ENCODE measurements around the gene LCN1. TPM values are rescaled to one million over a fixed set of nuclear protein-coding genes. Genes with fewer than 3 reads are reported as not detected.

LCN1 gene
- not detected for total RNA-seq (ENCODE audit: unreplicated experiment)
- long read RNA-seq, result 0 reads

- Mint-ChIP-seq H3K27me3 (ENCODE audit: unreplicated experiment) (peaks cover 9% of the 10 kb centered on the region), H3K4me3 (ENCODE audit: unreplicated experiment) (no peak within 1 kb of the TSS), H3K36me3 (ENCODE audit: unreplicated experiment) (peaks cover 8% of the 10 kb centered on the region), H3K27ac (ENCODE audit: unreplicated experiment) (no peak within 1 kb of the TSS), H3K9me3 (ENCODE audit: unreplicated experiment) (peaks cover 5% of the 10 kb centered on the region), H3K4me1 (ENCODE audit: low read depth, unreplicated experiment) (no peaks in the 10 kb centered on the region)
- TF ChIP-seq, protein P1, sequence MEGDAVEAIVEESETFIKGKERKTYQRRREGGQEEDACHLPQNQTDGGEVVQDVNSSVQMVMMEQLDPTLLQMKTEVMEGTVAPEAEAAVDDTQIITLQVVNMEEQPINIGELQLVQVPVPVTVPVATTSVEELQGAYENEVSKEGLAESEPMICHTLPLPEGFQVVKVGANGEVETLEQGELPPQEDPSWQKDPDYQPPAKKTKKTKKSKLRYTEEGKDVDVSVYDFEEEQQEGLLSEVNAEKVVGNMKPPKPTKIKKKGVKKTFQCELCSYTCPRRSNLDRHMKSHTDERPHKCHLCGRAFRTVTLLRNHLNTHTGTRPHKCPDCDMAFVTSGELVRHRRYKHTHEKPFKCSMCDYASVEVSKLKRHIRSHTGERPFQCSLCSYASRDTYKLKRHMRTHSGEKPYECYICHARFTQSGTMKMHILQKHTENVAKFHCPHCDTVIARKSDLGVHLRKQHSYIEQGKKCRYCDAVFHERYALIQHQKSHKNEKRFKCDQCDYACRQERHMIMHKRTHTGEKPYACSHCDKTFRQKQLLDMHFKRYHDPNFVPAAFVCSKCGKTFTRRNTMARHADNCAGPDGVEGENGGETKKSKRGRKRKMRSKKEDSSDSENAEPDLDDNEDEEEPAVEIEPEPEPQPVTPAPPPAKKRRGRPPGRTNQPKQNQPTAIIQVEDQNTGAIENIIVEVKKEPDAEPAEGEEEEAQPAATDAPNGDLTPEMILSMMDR (IDR thresholded peaks at IDR 0.05; ENCODE audit: partially characterized antibody, unreplicated experiment), result no peak
- peak; percentile 17 for DNase-seq
These were observed at the start of gene LCN1 for GRCh38 chr9:135520916-135521607. LCN1 (plus strand) TSS chr9:135521440; CDS start chr9:135521498, 58 bp downstream.

DNA sequence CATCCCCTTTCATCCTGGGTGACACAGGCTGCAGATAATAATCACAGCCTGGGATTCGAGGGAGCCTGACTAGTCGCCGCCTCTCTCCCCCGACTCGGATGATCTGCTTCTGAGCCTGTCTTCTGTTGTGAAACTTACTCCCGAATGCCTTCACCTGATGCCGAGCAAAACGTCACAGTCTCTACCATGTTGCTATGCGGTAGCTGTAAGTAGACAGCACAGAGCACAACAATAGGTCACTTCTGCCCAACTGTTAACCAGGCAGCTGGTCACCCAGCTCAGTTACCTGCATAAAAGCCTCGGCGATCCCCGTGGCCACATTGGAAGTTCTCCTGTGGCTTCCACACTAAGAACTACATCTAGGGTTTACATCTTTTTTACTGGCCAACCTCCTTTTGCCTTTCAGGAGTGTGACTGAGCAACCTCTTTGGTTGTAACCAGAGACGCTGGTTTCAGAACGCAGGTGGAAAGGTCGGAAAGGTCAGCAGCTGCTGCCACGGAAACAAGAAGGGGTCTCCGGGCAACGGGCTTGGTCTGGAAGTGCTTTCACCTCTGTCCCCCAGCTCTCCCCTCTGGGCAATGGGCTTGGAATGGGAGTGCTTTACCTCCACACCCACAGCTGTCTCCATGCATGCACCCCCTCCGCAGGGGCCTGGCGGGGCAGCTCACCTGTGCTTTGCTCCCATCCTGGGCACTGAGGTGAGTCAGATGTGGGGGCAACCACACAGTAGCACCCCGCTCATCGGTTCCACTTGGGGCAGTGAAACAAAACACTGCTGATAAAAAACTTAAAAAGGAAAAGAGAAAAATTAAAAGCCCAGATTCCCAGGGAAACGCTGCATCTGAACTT, 49.2 kb upstream of the LCN1 start:
- H3K27ac Mint-ChIP-seq (ENCODE audit: unreplicated experiment), result peak overlapping the region; percentile 82
- peaks cover 14% of the 10 kb centered on the region for H3K27me3 Mint-ChIP-seq (ENCODE audit: unreplicated experiment)
- H3K4me3 Mint-ChIP-seq (ENCODE audit: unreplicated experiment), result peak overlapping the region; percentile 50
- DNase-seq, result peak; percentile 50
- H3K9me3 Mint-ChIP-seq (ENCODE audit: unreplicated experiment), result peaks cover 7% of the 10 kb centered on the region
- H3K36me3 Mint-ChIP-seq (ENCODE audit: unreplicated experiment), result no peaks in the 10 kb centered on the region
- TF ChIP-seq, protein P1 (IDR thresholded peaks at IDR 0.05; ENCODE audit: partially characterized antibody, unreplicated experiment), result no peak
- peaks cover 50% of the 10 kb centered on the region for H3K4me1 Mint-ChIP-seq (ENCODE audit: low read depth, unreplicated experiment)

DNA sequence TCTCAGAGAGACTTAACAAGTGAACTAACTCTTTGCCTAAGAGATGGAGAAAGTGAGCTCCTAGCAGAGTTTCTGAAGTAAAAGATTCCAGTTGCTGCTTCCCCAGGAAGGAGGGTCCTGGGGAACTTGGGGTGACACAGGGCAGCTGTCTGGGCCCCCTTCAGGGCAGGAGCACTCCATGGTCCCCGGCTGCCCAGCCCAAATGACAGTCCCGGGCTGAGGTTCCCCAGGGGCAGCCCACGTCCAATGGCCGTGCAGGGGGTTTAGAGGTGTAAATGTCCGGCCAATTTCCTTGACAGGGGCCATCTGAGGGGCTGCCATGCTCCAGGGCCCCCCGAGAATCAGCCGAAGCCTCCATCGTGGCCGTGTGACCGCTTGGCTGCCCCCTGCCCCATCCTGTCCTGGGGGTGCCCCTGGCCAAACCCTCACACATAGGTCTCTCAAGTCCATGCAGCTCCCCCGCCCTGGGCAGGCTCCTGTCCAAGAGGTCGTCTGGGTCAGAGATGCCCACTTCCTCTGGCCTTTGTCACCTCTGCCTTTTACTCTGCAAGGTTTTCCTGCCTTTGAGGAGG, 47.2 kb upstream of the LCN1 start:
- TF ChIP-seq, protein P1 (IDR thresholded peaks at IDR 0.05; ENCODE audit: partially characterized antibody, unreplicated experiment), result no peak
- Mint-ChIP-seq H3K27me3 (ENCODE audit: unreplicated experiment) (peaks cover 10% of the 10 kb centered on the region), H3K27ac (ENCODE audit: unreplicated experiment) (no peak overlapping the region), H3K4me1 (ENCODE audit: low read depth, unreplicated experiment) (peaks cover 40% of the 10 kb centered on the region), H3K4me3 (ENCODE audit: unreplicated experiment) (no peak overlapping the region), H3K9me3 (ENCODE audit: unreplicated experiment) (peaks cover 10% of the 10 kb centered on the region), H3K36me3 (ENCODE audit: unreplicated experiment) (no peaks in the 10 kb centered on the region)
- DNase-seq, result no peak

DNA sequence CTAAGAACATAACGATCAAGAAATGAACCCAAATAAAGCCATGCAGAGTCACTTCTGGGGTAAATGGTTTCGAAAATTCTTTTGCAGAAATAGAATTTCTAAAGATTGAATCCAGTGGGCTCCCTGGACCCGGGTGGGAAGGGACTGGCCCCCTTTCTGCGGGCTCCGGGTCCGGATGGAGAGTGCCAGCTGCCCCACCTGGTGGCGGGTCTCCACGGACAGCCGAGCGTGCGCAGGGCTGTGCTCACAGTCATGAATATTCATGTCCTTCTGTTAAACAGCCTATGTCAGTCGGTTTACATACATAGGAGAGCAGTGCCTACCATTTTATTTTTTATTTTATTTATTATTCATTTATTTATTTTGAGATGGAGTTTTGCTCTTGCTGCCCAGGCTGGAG, 46.3 kb upstream of the LCN1 start:
- Mint-ChIP-seq H3K36me3 (ENCODE audit: unreplicated experiment) (no peaks in the 10 kb centered on the region), H3K27ac (ENCODE audit: unreplicated experiment) (no peak overlapping the region), H3K9me3 (ENCODE audit: unreplicated experiment) (peaks cover 9% of the 10 kb centered on the region), H3K27me3 (ENCODE audit: unreplicated experiment) (peaks cover 7% of the 10 kb centered on the region), H3K4me1 (ENCODE audit: low read depth, unreplicated experiment) (peaks cover 35% of the 10 kb centered on the region), H3K4me3 (ENCODE audit: unreplicated experiment) (no peak overlapping the region)
- TF ChIP-seq, protein P1 (IDR thresholded peaks at IDR 0.05; ENCODE audit: partially characterized antibody, unreplicated experiment), result peak; percentile 68
- peak; percentile 83 for DNase-seq
